ENCODE measurements around the gene TFPT.

GRCh38 chr19:54141356-54141755 is 25.9 kb upstream of the TFPT start:
- TF ChIP-seq CTCF (IDR thresholded peaks at IDR 0.05) (no peak), POLR2A (IDR thresholded peaks at IDR 0.05) (no peak)
